ENCODE data around the gene KREMEN1.

The KREMEN1 gene

GRCh38 chr22:29190918-29191317 is 118.1 kb downstream of the KREMEN1 start:
- no peak for DNase-seq (ENCODE audit: low spot score)

GRCh38 chr22:29193021-29193420 is 120.2 kb downstream of the KREMEN1 start:
- no peak for DNase-seq (ENCODE audit: low spot score)

GRCh38 chr22:29194184-29194583 is 121.3 kb downstream of the KREMEN1 start:
- no peak for DNase-seq (ENCODE audit: low spot score)

- no peak for DNase-seq (ENCODE audit: low spot score)
Measured at GRCh38 chr22:29195118-29195963, 122.5 kb downstream of the KREMEN1 start.

GRCh38 chr22:29195964-29196666 is 123.3 kb downstream of the KREMEN1 start:
- DNase-seq (ENCODE audit: low spot score) = no peak

- no peak for DNase-seq (ENCODE audit: low spot score)
Measured at GRCh38 chr22:29197096-29197495, 124.3 kb downstream of the KREMEN1 start.

GRCh38 chr22:29198240-29198639 is 125.4 kb downstream of the KREMEN1 start:
- no peak for DNase-seq (ENCODE audit: low spot score)

GRCh38 chr22:29199702-29200400 is 127.0 kb downstream of the KREMEN1 start:
- DNase-seq (ENCODE audit: low spot score) = no peak

GRCh38 chr22:29200901-29201300 is 128.1 kb downstream of the KREMEN1 start:
- no peak for DNase-seq (ENCODE audit: low spot score)

GRCh38 chr22:29201782-29202181 is 128.9 kb downstream of the KREMEN1 start:
- no peak for DNase-seq (ENCODE audit: low spot score)

- DNase-seq (ENCODE audit: low spot score) = peak; percentile 20
Measured at GRCh38 chr22:29202212-29203192, 129.7 kb downstream of the KREMEN1 start.

- DNase-seq (ENCODE audit: low spot score) = no peak
Measured at GRCh38 chr22:29203488-29204454, 130.9 kb downstream of the KREMEN1 start.

GRCh38 chr22:29204455-29205183 is 131.8 kb downstream of the KREMEN1 start:
- no peak for DNase-seq (ENCODE audit: low spot score)

GRCh38 chr22:29205252-29205593 is 132.4 kb downstream of the KREMEN1 start:
- no peak for DNase-seq (ENCODE audit: low spot score)

GRCh38 chr22:29205594-29206371 is 132.9 kb downstream of the KREMEN1 start, which contains the start of gene EMID1:
Gene EMID1 (plus strand): TSS chr22:29205896. CDS start chr22:29206039, 143 bp downstream.
- no peak for DNase-seq (ENCODE audit: low spot score)

GRCh38 chr22:29206372-29207242 is 133.8 kb downstream of the KREMEN1 start:
- no peak for DNase-seq (ENCODE audit: low spot score)

GRCh38 chr22:29207243-29207550 is 134.4 kb downstream of the KREMEN1 start:
- no peak for DNase-seq (ENCODE audit: low spot score)

Data from COLO829 (cell line).